ENCODE results near the gene EHBP1. TPM values are rescaled to one million over a fixed set of nuclear protein-coding genes. Genes with fewer than 3 reads are reported as not detected.
A peak's percentile ranks its signal among the peaks of the same experiment; 100 is the strongest.

The EHBP1 gene
- total RNA-seq, 2 donors from 2014 or later, result 34.6 to 49.8 TPM

DNA sequence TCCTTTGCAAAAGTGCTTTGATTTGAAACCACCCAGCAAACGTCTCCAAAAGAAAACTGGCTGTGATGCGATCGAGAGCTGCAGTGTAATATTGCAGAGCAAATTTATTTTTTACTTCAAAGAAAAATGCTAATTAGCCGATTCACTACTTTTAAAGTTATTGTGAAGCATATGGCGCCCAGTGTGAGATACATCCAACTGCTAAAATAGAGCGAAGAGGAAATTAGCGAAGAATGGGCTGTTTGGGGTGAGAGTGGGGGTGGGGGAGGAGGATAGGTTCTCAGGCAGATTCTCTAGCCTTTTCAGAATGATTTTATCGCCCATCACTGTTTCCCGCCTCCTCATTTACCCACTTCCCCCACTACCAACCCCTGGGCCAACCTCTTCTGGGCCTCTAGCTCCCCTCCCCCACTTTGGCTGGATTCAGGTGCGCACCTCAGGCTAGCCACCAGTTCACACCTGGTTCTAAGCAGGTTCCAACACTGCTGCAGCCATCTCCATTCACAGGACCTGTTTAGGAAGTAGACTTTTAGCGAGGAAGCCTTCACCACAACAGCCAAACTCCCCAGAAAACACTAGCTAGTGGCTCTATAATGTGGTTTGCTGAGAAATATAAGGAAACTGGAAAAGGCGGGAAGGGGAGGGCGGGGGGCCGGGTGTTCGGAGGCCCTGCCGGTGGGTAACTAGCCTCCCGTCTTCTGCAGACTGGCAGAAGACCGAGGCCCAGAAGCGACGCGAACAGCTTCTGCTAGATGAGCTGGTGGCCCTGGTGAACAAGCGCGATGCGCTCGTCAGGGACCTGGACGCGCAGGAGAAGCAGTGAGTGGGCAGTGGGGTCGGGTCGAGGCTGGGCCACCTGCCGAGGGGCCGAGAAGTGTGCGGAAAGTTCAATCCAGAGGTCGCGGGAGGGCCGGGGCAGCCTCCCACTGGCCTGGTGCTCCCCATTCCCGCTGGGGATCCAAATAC, 339.1 kb downstream of the EHBP1 start:
- H3K4me3 Mint-ChIP-seq, result peak overlapping the region; percentile 50
- 12 to 14% methylated on average over 10 to 36 of the region's 36 CpGs for WGBS, 2 experiments (ENCODE audit: insufficient coverage in 1 of 2, insufficient read length in 1 of 2)
- H3K9me3 Mint-ChIP-seq, result no peaks in the 10 kb centered on the region
- Histone ChIP-seq H3K4me3 (ENCODE audit: low read length) (peak overlapping the region; percentile 59), H3K9ac (ENCODE audit: extremely low read depth, low read length, poor library complexity, severe bottlenecking) (no peak overlapping the region), H3K36me3 (ENCODE audit: control insufficient read depth, insufficient read depth, low read length) (no peaks in the 10 kb centered on the region), H3K27ac (ENCODE audit: low read depth, low read length) (no peak overlapping the region), H3K27me3 (ENCODE audit: control insufficient read depth, insufficient read depth, low read length, poor library complexity, severe bottlenecking) (peaks cover 57% of the 10 kb centered on the region), H3K4me1 (ENCODE audit: control insufficient read depth, insufficient read depth, low read length) (peaks cover 16% of the 10 kb centered on the region), H3K9me3 (ENCODE audit: control insufficient read depth, low read length) (no peaks in the 10 kb centered on the region)
- peak; percentile 92 for DNase-seq
- H3K27ac Mint-ChIP-seq, result peak overlapping the region; percentile 56
- peaks cover 51% of the 10 kb centered on the region for H3K4me1 Mint-ChIP-seq
- H3K36me3 Mint-ChIP-seq (ENCODE audit: low read depth), result no peaks in the 10 kb centered on the region
- TF ChIP-seq CTCF (conservative IDR thresholded peaks at IDR 0.05), result no peak
- H3K27me3 Mint-ChIP-seq (ENCODE audit: insufficient read depth), result peaks cover 50% of the 10 kb centered on the region

DNA sequence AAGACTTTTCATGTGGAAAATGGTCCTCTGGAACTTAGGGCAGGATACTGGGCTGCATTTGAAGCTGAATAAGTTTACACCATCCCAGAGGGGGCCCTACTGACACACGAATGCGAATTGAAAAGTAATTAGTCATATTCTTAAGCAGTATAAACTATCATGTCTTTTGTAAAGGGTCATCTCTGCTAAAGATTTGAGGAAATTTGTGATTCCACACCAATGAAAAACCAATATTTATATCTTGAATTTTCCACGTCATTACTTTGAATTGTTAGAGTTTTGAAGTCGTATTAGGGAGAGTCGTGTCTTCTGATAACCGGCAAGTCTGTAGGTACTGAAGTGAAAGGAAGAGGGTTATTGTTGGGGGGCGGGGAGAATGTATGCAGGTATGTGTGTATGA, 341.0 kb downstream of the EHBP1 start:
- TF ChIP-seq CTCF (conservative IDR thresholded peaks at IDR 0.05), result no peak
- no peaks in the 10 kb centered on the region for H3K36me3 Mint-ChIP-seq (ENCODE audit: low read depth)
- H3K27ac Mint-ChIP-seq, result no peak overlapping the region
- peaks cover 64% of the 10 kb centered on the region for H3K27me3 Mint-ChIP-seq (ENCODE audit: insufficient read depth)
- H3K9me3 Mint-ChIP-seq, result no peaks in the 10 kb centered on the region
- Histone ChIP-seq H3K4me1 (ENCODE audit: control insufficient read depth, insufficient read depth, low read length) (peaks cover 16% of the 10 kb centered on the region), H3K9me3 (ENCODE audit: control insufficient read depth, low read length) (no peaks in the 10 kb centered on the region), H3K4me3 (ENCODE audit: low read length) (peak overlapping the region; percentile 77), H3K36me3 (ENCODE audit: control insufficient read depth, insufficient read depth, low read length) (no peaks in the 10 kb centered on the region), H3K9ac (ENCODE audit: extremely low read depth, low read length, poor library complexity, severe bottlenecking) (no peak overlapping the region), H3K27ac (ENCODE audit: low read depth, low read length) (no peak overlapping the region), H3K27me3 (ENCODE audit: control insufficient read depth, insufficient read depth, low read length, poor library complexity, severe bottlenecking) (peaks cover 73% of the 10 kb centered on the region)
- H3K4me3 Mint-ChIP-seq, result peak overlapping the region; percentile 78
- DNase-seq, result no peak
- H3K4me1 Mint-ChIP-seq, result peaks cover 46% of the 10 kb centered on the region
- WGBS, 2 experiments (ENCODE audit: insufficient coverage in 1 of 2, insufficient read length in 1 of 2), result 7% methylated on average over 7 of the region's 7 CpGs; no CpG with 5 or more reads in 1 of the 2 experiments

DNA sequence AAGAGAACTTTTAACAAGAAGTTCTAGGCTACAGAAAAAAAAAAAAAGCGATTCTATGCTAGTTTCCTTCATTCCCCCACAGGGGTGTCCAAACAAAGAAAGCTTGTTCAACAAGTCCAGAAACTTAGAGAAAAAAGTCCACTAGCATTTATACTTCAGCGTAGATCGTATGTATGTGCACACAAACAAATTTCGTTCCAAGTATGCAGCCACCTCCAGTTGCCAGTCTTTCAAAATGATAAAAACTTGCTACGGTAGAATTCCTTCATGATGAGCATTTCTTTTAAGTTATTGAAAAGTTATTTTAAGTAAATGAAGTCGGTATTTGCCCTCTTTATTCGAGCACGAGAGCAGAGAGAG, 341.4 kb downstream of the EHBP1 start:
- no peaks in the 10 kb centered on the region for H3K36me3 Mint-ChIP-seq (ENCODE audit: low read depth)
- no peaks in the 10 kb centered on the region for H3K36me3 ChIP-seq (ENCODE audit: control insufficient read depth, insufficient read depth, low read length)
- DNase-seq, result no peak
- H3K4me3 Mint-ChIP-seq, result peak overlapping the region; percentile 78
- H3K27ac Mint-ChIP-seq, result no peak overlapping the region
- H3K27me3 Mint-ChIP-seq (ENCODE audit: insufficient read depth), result peaks cover 67% of the 10 kb centered on the region
- no peaks in the 10 kb centered on the region for H3K9me3 Mint-ChIP-seq
- no peak overlapping the region for H3K9ac ChIP-seq (ENCODE audit: extremely low read depth, low read length, poor library complexity, severe bottlenecking)
- H3K4me1 ChIP-seq (ENCODE audit: control insufficient read depth, insufficient read depth, low read length), result peaks cover 16% of the 10 kb centered on the region
- peak overlapping the region; percentile 77 for H3K4me3 ChIP-seq (ENCODE audit: low read length)
- peaks cover 43% of the 10 kb centered on the region for H3K4me1 Mint-ChIP-seq
- no peak for TF ChIP-seq CTCF (conservative IDR thresholded peaks at IDR 0.05)
- peaks cover 77% of the 10 kb centered on the region for H3K27me3 ChIP-seq (ENCODE audit: control insufficient read depth, insufficient read depth, low read length, poor library complexity, severe bottlenecking)
- H3K9me3 ChIP-seq (ENCODE audit: control insufficient read depth, low read length), result no peaks in the 10 kb centered on the region
- no peak overlapping the region for H3K27ac ChIP-seq (ENCODE audit: low read depth, low read length)
- WGBS, 2 experiments (ENCODE audit: insufficient coverage in 1 of 2, insufficient read length in 1 of 2), result 3 to 6% methylated on average over 6 to 8 of the region's 8 CpGs

Data from endodermal cell (in vitro differentiated cells).